Endothelial cell of umbilical vein (primary cell): ENCODE data around the gene GALK2. TPM values are rescaled to one million over a fixed set of nuclear protein-coding genes. Genes with fewer than 3 reads are reported as not detected.

Experiments used
- BruUV-seq: library from RNA; stranded (reverse); fragments of 400-500 nt; replicated peaks from 2 replicates; lab custom pipeline; 2021; lab: Mats Ljungman, UMichigan
- CTCF ChIA-PET: fragments of 300-600, 350-600 bp; sonication (Branson Sonifier 250); formaldehyde crosslinking; loops from one replicate; lab custom pipeline; 2021; ENCODE audit warnings: antibody characterized with exemption, inconsistent platforms; lab: Charles Lee
- POLR2A ChIA-PET: fragments of 300-600, 350-600 bp; sonication (Branson Sonifier 250); formaldehyde crosslinking; loops from one replicate; lab custom pipeline; 2021; ENCODE audit warnings: antibody characterized with exemption, inconsistent platforms; lab: Charles Lee
- DNase-seq: peaks from one replicate; pipeline ENCODE4 v3.0.0-alpha.2; 2011; ENCODE audit warnings: low read depth, low spot score
- FAIRE-seq: peaks from 2 replicates; lab custom pipeline; 2011; peaks lifted over from hg19 to GRCh38; lab: Jason Lieb, UNC
- H2AFZ ChIP-seq: 2 replicates; pipeline ENCODE4 v1.6.0; 2012; ENCODE audit warnings: low read depth, low read length, control low read depth, inconsistent platforms
- H3K27ac ChIP-seq: 2 replicates; pipeline ENCODE4 v1.5.1; 2011; ENCODE audit warnings: low read depth, mild to moderate bottlenecking, control low read depth, low read length, moderate library complexity; ENCODE audit not compliant: insufficient read depth
- H3K27me3 ChIP-seq, 2 experiments: 2 replicates each; pipeline versions ENCODE4 v1.6.0 to v1.6.1; 2011; ENCODE audit warnings: low read length in 2 of 2, mixed read lengths in 1 of 2; ENCODE audit not compliant: control insufficient read depth in 2 of 2, insufficient read depth in 2 of 2
- H3K36me3 ChIP-seq, 2 experiments: 2 replicates in 1 of 2; 3 replicates in 1 of 2; pipeline ENCODE4 v1.5.1; 2011; ENCODE audit warnings: low read length in 2 of 2, mild to moderate bottlenecking in 1 of 2, moderate library complexity in 1 of 2; ENCODE audit not compliant: control insufficient read depth in 2 of 2, insufficient read depth in 2 of 2; ENCODE audit errors: extremely low read depth in 1 of 2
- H3K4me1 ChIP-seq: 3 replicates; pipeline ENCODE4 v1.5.1; 2011; ENCODE audit warnings: mild to moderate bottlenecking, low read length; ENCODE audit not compliant: control insufficient read depth, insufficient read depth; ENCODE audit errors: extremely low read depth
- H3K4me2 ChIP-seq: 2 replicates; pipeline ENCODE4 v1.6.1; 2011; ENCODE audit warnings: low read length, control low read depth, mixed read lengths; ENCODE audit not compliant: insufficient read depth
- H3K4me3 ChIP-seq, 3 experiments: fragments of 200-600 bp in 1 of 3; sonication (generic), shearing (Covaris generic) in 1 of 3; replicated peaks in 1 of 3; 2 replicates each; pipeline ENCODE4 v1.5.1; 2011 to 2016; ENCODE audit warnings: control low read depth in 3 of 3, low read length in 3 of 3, mild to moderate bottlenecking in 2 of 3, inconsistent platforms in 1 of 3, low read depth in 1 of 3, moderate library complexity in 1 of 3; ENCODE audit not compliant: insufficient read depth in 1 of 3
- H3K79me2 ChIP-seq: 2 replicates; pipeline ENCODE4 v1.6.0; 2012; ENCODE audit warnings: low read length, inconsistent platforms; ENCODE audit not compliant: control insufficient read depth, insufficient read depth
- H3K9ac ChIP-seq: replicated peaks from 2 replicates; pipeline ENCODE3; 2011; ENCODE audit warnings: low read length, control low read depth; ENCODE audit not compliant: insufficient read depth; ENCODE audit errors: extremely low read depth
- H3K9me1 ChIP-seq: replicated peaks from 3 replicates; pipeline ENCODE4 v1.6.0; 2011; ENCODE audit warnings: mild to moderate bottlenecking, low read length; ENCODE audit not compliant: control insufficient read depth, insufficient read depth; ENCODE audit errors: extremely low read depth
- H3K9me3 ChIP-seq: replicated peaks from 2 replicates; pipeline ENCODE4 v1.5.1; 2012; ENCODE audit warnings: low read length, inconsistent platforms; ENCODE audit not compliant: control insufficient read depth, insufficient read depth
- H4K20me1 ChIP-seq: replicated peaks from 2 replicates; pipeline ENCODE3; 2011; ENCODE audit warnings: mild to moderate bottlenecking, low read length; ENCODE audit not compliant: control insufficient read depth, insufficient read depth; ENCODE audit errors: extremely low read depth
- GATA2 ChIP-seq: IDR thresholded peaks from 2 replicates; pipeline ENCODE4 v1.7.0; 2011; ENCODE audit warnings: low read depth, mild to moderate bottlenecking, moderate library complexity, mixed read lengths, low read length; ENCODE audit not compliant: insufficient read length, insufficient read depth
- MYC ChIP-seq: IDR thresholded peaks from one replicate; pipeline ENCODE4 v1.6.1; 2011; ENCODE audit warnings: mild to moderate bottlenecking, low read depth, low read length
- POLR2A ChIP-seq: IDR thresholded peaks from 2 replicates; pipeline ENCODE4 v1.6.1; 2012; ENCODE audit warnings: low read depth, mild to moderate bottlenecking, control low read depth, low read length
- dilution Hi-C: fragments of 300-500 bp; cut with MboI; formaldehyde crosslinking; loops from one replicate; pipeline ENCODE4 v1.15.0; 2019; ENCODE audit warnings: low sequenced_read_pairs; ENCODE audit not compliant: extremely low pct_ligation_motif_present
- intact Hi-C: fragments of 100-400 bp; cut with micrococcal nuclease; formaldehyde crosslinking; loops from one replicate; pipeline ENCODE4 v1.10.0; 2022
- polyA plus RNA-seq, 4 experiments: library from polyadenylated mRNA; depleted of rRNA in 3 of 4; stranded (reverse) in 3 of 4; unstranded in 1 of 4; fragments of >200 nt; gene quantifications; 2 replicates each; pipeline versions ENCODE4 v1.2.1 to v1.2.3, GENCODE V29; 2011 to 2012; ENCODE audit warnings: missing spikeins in 1 of 4
- total RNA-seq: library from RNA; stranded (reverse); gene quantifications from 2 replicates; pipeline ENCODE4 v1.2.3, GENCODE V29; 2021
- TF ChIP-seq, protein P1 (sequence below): IDR thresholded peaks from 2 replicates; pipeline ENCODE4 v1.6.1; 2011; ENCODE audit not compliant: insufficient read depth, insufficient read length

Gene GALK2
- total and polyA plus RNA-seq, 2 donors (not counting 3 experiments of a cell fraction or from before 2014, with no cell fraction given), result 19.9 to 31.3 TPM

GRCh38 chr15:49282366-49282765 lies 112.3 kb downstream of the GALK2 start:
- Histone ChIP-seq H3K4me3 (no peak overlapping the region), H3K9ac (no peak overlapping the region), H3K27me3 (no peaks in the 10 kb centered on the region), H3K9me1 (no peaks in the 10 kb centered on the region), H3K79me2 (no peaks in the 10 kb centered on the region), H4K20me1 (no peaks in the 10 kb centered on the region), H2AFZ (no peak overlapping the region), H3K9me3 (no peaks in the 10 kb centered on the region), H3K27ac (no peak overlapping the region), H3K36me3 (no peaks in the 10 kb centered on the region), H3K4me1 (peaks cover 7% of the 10 kb centered on the region), H3K4me2 (no peak overlapping the region)
- dilution Hi-C loops, result no loop called here
- POLR2A ChIA-PET, result no interaction called here
- BruUV-seq, result no TSS peak
- no peak for DNase-seq
- FAIRE-seq, result no peak
- CTCF ChIA-PET, result interaction anchor here (1.1 kb wide), 1 partner anchor 9 kb away, joined by 3 read pairs; no protein-coding TSS in a partner anchor
- intact Hi-C loops, result no loop called here
- no peak for TF ChIP-seq POLR2A
- TF ChIP-seq MYC, result no peak
- TF ChIP-seq, protein P1, sequence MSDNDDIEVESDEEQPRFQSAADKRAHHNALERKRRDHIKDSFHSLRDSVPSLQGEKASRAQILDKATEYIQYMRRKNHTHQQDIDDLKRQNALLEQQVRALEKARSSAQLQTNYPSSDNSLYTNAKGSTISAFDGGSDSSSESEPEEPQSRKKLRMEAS, result no peak

DNA sequence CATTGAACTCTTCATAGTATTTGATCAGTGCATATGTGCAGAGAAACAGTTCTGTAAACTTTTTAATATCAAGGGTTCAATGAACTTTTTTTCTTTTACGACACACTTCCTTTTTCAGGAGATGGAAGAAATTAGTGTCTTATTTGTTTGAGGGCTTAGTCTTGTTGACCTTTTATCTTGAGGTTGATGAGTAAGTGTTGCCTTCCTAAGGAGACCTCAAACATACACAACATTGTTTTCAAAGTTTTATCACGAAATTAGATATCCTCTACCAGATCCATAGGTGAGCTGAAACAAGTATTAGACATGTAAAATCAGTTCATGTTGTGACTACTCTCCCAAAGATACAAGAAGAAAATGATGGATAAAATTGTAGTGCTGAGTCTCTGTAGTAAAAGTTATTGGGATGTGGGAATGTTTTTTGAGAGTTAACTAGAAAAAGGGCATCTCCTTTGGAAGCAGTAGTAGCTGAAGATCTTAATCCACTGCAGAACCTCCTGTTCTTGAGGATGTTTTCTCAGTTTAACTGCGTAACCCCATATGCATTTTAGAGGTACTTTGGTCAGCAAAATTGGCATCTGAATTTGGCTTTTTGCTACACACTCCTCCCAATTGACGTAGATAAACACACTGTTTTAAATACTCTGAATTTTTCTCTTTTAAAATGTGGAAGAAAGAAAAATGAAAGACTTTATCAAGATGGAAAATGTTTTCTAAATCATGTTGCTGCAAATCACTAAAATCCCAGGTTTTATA lies 116.8 kb downstream of the GALK2 start:
- Histone ChIP-seq H3K9ac (no peak overlapping the region), H3K4me1 (peaks cover 7% of the 10 kb centered on the region), H2AFZ (no peak overlapping the region), H3K9me1 (no peaks in the 10 kb centered on the region), H3K36me3 (no peaks in the 10 kb centered on the region), H3K9me3 (no peaks in the 10 kb centered on the region), H4K20me1 (no peaks in the 10 kb centered on the region), H3K4me3 (no peak overlapping the region), H3K27me3 (no peaks in the 10 kb centered on the region), H3K4me2 (no peak overlapping the region), H3K79me2 (no peaks in the 10 kb centered on the region), H3K27ac (no peak overlapping the region)
- peak; percentile 12 for TF ChIP-seq GATA2
- no peak for TF ChIP-seq MYC
- FAIRE-seq (peak; percentile 37), DNase-seq (peak; percentile 45)
- POLR2A ChIA-PET, result no interaction called here
- BruUV-seq, result no TSS peak
- intact Hi-C loops (no loop called here), dilution Hi-C loops (no loop called here)
- CTCF ChIA-PET, result interaction anchor here (1.0 to 2.0 kb wide), 2 partner anchors 11 to 425 kb away, joined by 3 to 7 read pairs; no protein-coding TSS in a partner anchor
